HG02763 (cell line): ENCODE measurements around the gene SIPA1L3.

Experiments used
- ATAC-seq: cut with Tn5 transposase; IDR thresholded peaks from one replicate; pipeline ENCODE4 v1.9.1; 2021; ENCODE audit warnings: mild to moderate bottlenecking, moderate library complexity; ENCODE audit not compliant: unreplicated experiment

Gene SIPA1L3

GRCh38 chr19:38093587-38093986 is 186.6 kb downstream of the SIPA1L3 start:
- ATAC-seq, result no peak

GRCh38 chr19:38095411-38096308 is 188.7 kb downstream of the SIPA1L3 start:
- no peak for ATAC-seq

DNA sequence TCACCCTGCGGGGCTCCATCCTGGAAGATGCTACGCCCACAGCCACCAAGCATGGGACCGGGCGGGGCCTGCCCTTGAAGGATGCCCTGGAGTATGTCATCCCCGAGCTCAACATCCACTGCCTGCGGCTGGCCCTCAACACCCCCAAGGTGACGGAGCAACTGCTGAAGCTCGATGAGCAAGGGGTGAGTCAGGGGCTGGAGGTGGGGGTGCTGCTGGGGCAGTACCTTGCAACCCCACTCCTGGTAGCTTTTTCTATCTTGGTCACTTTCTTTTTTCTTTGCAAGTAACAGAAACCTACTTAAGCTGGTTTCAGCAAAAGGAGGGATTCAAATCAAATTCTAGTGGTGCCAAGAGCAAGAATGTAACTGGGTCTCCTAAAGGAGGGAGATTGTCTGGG is 193.0 kb downstream of the SIPA1L3 start:
- no peak for ATAC-seq

GRCh38 chr19:38100589-38100988 is 193.6 kb downstream of the SIPA1L3 start:
- no peak for ATAC-seq

DNA sequence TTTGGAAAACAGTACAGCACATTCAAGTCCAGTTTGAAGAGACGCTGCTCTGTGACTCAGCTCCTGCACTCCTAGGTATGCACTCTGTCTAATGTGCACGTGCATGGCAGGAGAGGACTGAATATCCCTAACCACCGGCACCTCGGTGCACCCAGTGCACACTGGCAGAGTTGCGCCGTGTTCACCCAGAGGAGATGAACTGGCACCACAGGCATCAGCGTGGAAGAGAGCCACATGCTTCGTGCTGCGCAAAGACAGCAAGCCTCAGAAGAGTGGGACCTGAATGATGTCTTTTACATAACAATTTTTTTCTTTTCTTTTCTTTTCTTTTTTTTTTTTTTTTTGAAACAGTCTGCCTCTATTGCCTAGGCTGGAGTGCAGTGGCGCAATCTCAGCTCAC is 194.7 kb downstream of the SIPA1L3 start:
- no peak for ATAC-seq

GRCh38 chr19:38105574-38105973 is 198.6 kb downstream of the SIPA1L3 start:
- ATAC-seq, result no peak

GRCh38 chr19:38107129-38107528 is 200.1 kb downstream of the SIPA1L3 start:
- no peak for ATAC-seq

DNA sequence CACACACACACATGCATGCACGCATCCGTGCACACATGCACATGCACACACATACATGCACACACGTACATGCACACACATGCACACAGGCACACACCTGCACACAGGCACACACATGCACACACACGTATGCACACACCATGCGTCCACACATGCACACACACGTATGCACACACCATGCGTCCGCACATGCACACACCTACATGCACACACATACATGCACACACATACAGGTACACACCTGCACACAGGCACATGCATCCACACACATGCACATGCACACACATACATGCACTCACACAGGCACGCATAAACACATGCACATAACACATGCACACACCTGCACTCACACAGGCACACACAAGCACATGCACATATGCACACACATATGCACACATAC is 204.9 kb downstream of the SIPA1L3 start:
- ATAC-seq, result no peak

DNA sequence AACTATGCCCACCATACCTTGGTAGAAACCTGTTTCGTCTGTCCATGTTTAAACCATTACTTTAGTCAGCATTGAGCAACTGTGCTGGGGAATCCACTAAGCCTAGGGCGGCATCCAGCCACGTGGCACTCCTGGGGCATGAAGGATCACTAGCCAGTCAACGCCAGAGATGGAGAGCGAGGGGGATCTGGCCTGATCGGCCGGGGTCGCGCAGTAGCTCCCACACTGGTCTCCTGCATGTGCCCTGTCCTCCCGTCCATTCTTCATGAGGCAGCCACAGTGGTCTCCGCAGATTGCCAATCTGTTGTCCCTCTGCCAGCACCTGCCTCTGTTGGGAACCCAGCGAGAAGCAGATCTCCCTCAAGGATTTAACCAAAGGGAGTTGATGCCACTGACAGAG is 207.6 kb downstream of the SIPA1L3 start:
- no peak for ATAC-seq

GRCh38 chr19:38115271-38115802 is 208.3 kb downstream of the SIPA1L3 start:
- no peak for ATAC-seq

DNA sequence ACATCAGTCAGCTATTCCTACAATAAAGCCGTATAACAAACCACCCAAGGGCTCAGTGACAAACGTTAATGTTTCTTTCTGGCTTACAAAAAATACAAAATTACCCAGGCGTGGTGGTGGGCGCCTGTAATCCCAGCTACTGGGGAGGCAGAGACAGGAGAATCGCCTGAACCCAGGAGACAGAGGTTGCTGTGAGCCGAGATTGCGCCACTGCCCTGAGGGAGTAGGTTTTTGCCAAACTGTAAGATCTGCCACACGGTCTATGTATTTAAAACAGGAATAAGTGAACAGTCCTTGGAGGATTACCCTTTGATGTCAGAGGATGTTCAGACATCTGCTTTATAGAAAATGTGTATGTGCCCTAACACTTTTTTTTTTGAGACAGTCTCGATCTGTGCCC is 211.2 kb downstream of the SIPA1L3 start:
- ATAC-seq, result no peak

GRCh38 chr19:38120471-38121025 is 213.5 kb downstream of the SIPA1L3 start:
- ATAC-seq, result no peak

- no peak for ATAC-seq
Measured at GRCh38 chr19:38122402-38123093, 215.5 kb downstream of the SIPA1L3 start.

DNA sequence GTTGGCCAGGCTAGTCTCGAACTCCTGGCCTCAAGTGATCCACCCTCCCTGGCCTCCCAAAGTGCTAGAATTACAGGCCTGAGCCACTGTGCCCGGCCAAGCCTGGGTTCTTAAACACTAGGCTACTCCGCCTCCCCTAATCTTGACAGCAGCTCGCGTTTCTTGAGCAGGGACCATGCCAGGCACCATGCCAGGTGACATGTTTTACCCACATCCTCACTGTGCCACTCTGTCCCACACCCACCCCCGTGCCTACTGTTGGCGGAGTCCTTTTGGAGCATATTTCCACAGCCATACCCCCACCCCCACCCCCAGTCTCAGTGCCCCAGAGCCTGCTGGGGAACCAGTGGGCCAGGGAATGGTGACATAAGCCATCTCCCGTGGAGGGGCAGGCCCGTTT is 218.2 kb downstream of the SIPA1L3 start:
- ATAC-seq, result no peak

DNA sequence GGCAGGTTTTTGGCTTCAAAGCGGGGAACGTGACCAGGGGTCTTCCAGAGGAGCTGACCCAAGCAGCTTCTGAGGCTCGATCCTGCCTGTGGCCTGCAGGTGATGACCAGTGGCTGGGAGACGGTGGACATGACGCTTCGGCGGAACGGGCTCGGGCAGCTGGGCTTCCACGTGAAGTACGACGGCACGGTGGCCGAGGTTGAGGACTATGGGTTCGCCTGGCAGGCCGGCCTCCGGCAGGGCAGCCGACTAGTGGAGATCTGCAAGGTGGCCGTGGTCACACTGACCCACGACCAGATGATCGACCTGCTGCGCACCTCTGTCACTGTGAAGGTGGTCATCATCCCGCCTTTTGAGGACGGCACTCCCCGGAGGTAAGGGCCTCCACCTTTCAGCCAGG is 223.4 kb downstream of the SIPA1L3 start:
- no peak for ATAC-seq

DNA sequence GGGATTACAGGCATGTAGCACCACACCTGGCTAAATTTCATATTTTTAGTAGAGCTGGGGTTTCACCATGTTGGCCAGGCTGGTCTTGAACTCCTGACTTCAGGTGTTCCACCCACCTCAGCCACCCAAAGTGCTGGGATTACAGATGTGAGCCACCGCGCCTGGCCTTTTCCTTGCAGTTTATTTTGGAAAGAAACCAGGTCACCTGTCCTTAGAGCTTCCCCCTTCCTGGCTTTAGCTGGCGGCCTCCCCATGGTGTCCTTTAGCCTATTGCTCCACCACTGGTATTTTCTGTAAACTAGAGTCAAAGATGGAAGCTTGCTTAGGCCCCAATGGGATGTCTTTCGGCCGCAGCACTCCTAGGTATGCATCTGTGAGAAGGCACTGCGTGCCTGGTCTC is 225.8 kb downstream of the SIPA1L3 start:
- no peak for ATAC-seq

DNA sequence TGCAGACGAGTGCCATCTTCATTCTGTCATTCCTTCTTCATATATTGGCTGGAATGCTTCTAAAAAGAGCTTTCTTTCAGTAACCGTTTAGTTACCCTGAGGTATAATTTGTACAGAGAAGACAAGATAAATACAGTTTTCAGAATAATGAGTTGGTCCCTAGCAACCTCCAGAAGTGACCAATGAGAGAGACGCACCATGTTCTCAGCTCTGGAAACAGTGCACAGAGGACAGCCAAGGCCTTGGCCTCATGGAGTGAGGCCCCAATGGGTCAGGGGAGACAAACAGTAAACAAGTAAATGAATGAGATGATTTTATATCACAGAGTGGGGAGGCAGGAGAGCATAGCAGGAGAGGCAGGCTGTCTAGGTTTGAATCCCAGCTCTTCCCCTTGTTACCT is 226.3 kb downstream of the SIPA1L3 start:
- ATAC-seq, result no peak

- ATAC-seq, result no peak
Measured at GRCh38 chr19:38134540-38135149, 227.6 kb downstream of the SIPA1L3 start.

DNA sequence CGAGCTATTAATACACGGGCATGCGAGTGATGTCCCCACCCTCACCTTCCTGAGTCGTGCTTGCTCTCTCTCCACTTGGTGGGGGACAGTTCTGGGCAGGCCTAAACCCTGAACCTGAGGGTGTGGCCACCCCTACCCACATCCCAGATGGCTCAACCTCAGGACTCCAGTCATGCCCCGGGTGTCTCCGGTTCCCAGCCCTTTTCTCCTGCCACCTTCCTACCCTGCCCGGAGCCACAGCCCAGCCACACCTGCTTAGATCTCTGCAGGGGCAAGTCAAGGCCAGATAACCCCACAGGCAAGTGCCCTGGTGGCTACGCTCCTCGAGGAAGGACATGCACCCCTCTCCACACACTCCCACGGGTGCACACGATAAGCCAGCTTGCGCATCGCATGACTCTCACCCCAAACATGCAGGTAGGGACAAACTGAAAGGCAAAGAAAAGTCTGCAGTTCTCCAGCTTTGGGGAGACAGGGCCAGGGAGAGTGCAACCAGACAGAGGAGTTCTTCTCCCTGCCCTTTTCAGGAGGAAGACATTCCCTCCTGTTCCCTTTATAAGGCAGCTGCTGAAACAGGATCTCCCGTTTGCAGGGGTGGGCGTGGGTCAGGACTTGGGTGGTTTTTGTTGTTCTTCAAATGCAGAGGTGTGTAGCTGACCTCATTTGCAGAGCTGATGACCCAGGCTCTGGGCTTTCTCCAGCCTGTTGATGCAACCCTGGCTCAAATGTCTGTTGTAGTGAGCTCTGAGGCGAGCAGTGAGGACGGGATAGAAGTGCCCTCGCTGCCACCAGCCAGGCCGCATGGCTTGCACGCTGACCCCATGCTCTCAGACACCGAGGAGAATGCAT is 228.4 kb downstream of the SIPA1L3 start:
- ATAC-seq, result no peak

DNA sequence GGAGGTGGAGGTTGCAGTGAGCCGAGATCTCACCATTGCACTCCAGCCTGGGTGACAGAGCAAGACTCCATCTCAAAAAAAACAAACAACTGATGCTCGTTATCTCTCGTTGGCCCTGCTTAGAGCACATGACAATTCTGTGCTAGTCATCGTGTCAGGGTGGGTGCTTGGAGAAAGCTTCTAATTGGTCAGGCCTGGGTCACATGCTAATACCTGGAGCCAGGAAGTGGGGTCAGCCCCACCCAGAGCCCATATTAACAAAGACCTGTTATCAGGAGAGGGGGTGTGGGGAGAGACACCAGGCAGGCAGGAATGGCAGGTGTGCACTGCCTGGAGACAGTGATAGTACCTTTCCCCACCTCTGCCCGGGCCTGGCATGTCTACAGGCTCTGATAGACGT is 232.1 kb downstream of the SIPA1L3 start:
- ATAC-seq, result no peak
